ENCODE results near the gene ALDH1L1.

- TF ChIP-seq CTCF (conservative IDR thresholded peaks at IDR 0.05; ENCODE audit: low read depth, low read length) = no peak
- TF ChIP-seq EZH2 (IDR thresholded peaks at IDR 0.05; ENCODE audit: low read length, unreplicated experiment) = no peak
Measured at GRCh38 chr3:126179825-126180476, 435 bp downstream of the ALDH1L1 start.

Data from PC-3 (cell line).